ENCODE results near the gene CEP68.
"Not testable (repeated sequence)": the region's sequence is repeated elsewhere in the genome, so short reads cannot be mapped to it uniquely, and the experiment has no call there.

The CEP68 gene

DNA sequence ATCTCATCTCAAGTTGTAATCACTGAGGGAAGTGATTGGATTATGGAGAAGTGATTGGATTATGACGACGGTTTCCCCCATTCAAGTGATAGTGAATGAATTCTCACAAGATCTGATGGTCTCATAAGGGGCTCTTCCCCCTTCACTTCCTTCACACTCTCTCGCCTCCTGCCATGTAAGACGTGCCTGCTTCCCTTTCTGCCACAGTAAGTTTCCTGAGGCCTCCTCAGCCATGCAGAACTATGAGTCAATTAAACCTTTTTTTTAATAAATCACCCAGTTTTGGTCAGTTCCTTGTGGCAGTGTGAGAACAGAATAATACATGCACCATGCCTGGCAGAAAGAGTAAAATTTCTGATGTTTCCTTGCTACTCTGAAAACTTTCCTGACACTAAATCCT, 36.6 kb downstream of the CEP68 start:
- no peak for DNase-seq

DNA sequence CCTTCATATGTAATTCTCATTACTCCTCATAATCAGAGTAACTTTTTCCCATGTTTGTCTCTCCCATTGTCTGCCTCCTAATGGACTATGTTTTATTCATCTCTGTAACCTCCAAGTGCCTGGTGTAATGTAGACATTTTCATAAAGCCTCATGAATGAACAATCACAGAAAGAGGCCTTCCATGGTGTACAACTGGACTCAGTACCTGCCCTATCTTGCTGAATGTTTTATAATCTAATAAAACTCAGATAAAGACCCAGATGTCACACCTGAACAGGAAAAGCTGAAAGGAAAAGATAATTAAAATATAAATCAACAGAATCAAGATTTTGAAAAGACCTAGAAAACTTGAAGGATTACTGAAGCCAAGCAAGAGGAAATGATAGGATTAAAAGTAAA, 37.0 kb downstream of the CEP68 start:
- DNase-seq, result no peak

DNA sequence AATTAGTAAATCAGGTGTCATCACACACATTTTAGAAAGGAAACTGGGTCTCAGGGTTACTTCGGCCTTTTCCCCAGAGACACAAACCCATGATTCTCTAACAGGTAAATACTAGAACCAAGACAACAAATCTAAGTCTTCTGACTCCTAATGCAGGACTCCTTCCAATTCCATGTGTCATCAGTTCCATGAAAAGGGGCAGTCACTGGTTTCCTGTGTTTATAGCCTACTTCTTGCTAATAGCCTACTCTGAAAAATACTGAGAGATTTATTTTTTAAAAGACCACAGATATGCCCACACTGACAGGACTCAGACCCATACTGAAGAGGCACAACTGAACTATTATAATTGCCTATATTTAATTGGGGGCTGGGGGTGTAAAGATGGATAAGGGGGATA, 40.7 kb downstream of the CEP68 start:
- no peak for DNase-seq

DNA sequence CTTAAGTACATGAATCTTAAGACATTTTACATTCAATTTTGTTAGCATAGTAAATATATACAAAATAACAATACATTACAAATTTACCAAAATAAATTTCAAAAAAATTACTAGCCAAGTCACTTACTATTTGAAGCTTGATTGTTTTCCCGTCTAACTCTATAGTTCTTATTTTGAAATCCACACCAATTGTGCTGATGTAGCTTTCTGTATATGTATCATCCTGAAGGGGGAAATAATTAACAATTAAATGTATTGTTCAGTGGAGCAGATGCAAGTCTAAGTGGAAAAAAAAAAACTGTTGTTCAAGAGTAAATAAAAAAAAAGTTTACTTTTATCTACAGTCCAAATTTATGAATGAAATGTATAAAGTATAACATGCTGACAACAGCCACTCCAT, 41.6 kb downstream of the CEP68 start:
- no peak for DNase-seq

DNA sequence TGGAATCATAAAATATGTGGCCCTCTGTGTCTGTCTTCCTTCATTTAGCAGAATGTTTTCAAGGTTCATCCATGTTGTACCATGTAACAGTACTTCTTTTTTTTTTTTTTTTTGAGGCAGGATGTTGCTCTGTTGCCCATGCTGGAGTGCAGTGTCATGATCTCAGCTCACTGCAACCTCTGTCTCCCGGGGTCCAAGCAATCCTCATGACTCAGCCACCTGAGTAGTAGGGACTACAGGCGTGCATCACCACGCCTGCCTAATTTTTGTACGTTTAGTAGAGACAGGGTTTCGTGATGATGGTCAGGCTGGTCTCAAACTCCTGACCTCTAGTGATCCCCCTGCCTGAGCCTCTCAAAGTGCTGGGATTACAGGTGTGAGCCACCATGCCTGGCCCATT, 42.5 kb downstream of the CEP68 start:
- DNase-seq, result no peak

DNA sequence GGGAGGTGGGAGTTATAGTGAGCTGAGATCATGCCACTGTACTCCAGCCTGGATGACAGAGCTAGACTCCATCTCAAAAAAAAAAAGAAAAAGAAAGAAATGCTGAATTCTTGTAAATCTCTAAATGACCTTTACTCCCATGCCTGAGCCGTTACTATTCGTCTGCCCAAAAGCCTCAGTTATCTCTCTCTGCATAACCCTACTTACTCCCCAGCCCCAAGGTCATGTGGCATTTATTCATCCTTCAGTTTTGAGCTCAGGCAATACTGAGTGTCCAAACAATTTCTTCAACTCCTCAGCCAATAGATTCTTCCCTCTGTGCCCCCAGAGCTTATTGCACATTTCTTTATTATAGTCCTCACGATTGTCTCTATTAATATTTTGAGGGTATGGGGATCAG, 44.9 kb downstream of the CEP68 start:
- DNase-seq, result no peak

DNA sequence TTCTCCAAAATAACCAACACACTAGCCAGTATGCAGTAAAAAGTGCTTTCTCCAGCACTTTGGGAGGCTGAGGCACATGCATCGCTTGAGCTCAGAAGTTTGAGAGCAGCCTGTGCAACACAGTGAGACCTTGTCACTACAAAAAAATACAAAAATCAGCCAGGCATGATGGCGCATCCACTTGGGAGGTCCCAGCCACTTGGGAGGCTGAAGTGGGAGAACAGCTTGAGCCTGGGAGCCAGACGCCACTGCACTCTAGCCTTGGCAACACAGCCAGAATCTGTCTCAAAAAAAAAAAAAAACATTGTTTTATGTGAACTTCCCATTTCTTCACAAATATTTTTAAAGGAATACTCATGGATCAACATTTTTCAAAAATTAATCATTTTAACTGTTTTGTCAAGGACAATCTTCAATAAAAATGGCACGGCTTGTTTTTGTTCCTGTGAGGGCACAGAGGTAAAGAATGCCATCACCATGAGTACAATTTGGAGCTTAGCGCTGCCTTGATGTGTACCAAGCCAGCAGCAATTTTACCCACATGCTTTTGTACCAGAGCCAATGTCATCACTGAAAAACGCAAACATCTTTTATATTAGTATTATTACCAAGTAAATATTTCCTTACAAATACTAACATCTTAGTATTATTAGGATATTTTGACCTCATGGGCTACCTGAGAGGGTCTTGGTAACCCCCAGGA, 46.9 kb downstream of the CEP68 start:
- no peak for DNase-seq

DNA sequence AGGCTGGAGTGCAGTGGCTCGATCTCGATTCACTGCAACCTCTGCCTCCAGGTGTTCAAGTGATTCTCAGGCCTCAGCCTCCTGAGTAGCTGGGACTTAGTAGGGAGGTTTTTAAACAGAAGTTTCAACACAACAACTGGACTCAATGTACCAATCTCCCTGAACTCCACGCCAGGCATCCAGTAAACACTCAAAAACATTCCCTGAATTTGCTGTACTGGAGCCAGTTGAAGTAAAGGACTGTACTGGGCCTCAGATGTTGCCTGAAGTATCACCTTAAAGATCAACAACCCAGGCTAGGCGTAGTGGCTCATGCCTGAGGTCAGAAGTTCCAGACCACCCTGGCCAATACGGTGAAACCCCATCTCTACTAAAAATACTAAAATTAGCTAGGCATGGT, 51.3 kb downstream of the CEP68 start:
- DNase-seq, result no peak

DNA sequence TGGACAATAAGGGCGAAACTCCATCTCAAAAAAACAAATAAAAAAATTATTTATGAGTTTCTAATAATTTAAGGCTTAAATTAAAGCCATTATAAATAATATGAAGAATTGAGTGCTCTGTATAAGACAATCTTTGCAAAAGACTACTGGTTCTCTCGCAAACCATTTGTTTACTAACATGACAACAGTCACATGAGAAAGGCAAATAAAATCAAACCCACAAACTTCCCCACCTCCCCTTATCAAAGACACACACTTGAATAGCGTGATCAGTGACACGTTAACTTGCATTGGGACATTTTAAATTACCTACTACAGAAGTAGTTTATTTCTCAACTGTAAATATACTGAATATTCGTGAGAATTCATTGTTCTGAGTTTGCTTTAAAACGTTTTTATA, 52.6 kb downstream of the CEP68 start:
- DNase-seq, result no peak

DNA sequence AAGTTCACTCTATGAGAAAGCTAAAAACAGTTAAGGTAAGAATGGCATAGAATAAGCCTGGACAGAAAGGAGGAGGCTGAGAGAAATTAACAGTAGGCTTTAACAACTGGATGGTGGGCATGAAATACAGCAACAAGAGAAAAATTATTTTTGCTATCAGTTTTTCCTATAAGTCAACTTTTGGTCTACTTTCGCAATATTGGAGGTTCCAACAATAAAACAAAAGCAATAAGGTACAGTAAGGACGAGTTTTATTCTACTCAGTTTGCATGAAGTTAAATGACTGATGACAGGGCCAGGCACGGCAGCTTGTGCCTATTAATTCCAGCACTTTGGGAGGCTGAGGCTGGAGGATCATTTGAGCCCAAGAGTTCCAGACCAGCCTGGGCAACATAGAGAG, 56.4 kb downstream of the CEP68 start:
- no peak for DNase-seq

DNA sequence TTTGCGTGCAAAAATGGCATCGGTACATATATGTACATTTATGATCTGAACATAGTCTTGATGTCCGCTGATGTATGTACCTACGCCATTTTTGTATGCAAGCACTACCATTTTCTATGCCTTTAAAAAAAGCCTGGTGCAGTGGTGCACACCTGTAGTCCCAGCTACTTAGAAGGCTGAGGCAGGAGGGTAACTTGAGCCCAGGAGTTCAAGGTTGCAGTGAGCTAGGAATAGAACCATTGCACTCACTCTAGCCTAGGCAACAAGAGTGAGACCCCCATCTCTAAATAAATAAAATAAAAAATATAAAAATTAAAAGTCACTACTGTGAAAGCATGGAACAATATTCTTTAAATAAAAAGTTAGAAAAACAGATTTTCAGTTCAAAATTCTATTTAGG, 57.0 kb downstream of the CEP68 start:
- DNase-seq, result no peak

DNA sequence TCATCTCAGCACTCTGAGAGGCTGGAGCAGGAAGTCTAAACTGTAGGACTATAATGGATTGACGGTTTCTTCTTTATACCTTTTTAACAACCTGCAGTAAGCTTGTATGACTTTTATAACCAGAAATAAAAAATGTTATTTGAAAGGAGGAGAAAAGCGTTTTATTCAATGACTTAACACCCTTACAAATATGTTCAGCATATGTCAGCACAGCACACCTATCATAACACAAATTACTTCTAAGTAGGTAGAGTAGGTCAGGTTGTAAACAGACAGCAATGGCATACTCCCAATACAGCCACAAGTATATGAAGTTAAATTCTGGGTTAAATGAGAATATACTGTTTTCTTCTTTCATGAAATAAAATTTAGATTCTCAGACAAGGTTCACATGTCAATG, 57.6 kb downstream of the CEP68 start:
- DNase-seq, result no peak

DNA sequence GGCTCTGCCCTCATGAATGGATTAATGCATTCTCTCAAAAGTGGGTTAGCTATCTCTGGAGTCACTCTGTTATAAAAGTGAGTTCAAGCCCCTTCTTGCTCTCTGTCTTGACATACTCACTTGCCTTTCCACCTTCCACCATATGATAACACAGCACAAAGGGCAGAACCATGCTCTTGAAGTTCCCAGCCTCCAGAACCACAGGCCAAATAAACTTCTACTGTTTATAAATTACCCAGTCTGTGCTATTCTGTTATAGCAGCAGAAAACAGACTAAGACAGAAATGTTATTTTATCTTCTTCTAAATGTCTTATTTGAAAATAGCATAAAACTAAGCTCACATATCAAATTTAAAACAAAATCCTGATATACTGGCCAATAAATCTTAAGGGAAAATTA, 58.7 kb downstream of the CEP68 start:
- DNase-seq, result no peak

DNA sequence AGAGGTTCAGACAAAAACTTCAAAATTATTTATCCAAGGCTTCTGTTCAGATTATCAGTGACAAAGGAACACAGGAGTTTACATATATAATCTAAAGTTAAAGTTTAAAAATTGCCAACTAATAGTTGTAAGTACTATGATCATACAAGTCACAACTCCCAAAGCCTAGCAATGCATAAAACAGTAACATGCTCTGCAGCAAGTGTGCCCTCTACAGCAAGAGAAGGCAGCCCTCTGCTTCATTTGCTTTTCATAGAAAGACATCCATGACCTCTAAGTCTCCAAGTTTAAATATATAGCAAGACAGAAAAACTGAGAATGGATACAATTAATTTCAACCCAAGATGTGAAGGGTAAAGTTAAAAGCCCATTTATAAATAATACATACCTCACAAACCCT, 60.4 kb downstream of the CEP68 start:
- no peak for DNase-seq

DNA sequence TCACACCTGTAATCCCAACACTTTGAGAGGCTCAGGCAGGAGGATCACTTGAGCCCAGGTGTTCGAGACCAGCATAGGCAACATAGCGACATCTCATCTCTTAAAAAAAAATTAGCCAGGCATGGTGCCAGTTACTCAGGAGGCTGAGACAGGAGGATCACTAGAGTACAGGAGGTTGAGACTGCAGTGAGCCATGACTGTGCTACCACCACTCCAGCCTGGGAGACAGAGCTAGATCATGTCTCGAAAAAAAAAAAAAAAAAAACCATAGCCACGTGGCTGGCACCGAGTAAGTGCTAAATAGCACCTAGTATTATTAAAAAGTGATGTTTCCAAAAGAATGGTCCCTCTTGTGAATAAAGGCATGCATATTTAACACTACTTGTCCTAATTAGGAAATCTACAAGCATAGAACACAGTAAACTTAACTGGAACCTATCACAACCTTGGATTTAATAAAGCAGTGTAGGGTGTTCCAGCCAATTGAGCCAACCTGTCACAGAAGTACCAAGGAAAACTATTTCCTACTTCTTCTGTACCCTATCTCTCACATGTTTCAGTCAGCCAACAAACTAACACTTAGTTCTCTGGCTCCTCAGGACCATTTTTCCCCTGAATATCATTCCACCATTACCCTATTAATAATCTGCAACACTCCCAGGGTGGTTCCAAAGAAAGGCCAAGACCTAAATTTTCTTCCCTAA, 64.9 kb downstream of the CEP68 start:
- no peak for DNase-seq

DNA sequence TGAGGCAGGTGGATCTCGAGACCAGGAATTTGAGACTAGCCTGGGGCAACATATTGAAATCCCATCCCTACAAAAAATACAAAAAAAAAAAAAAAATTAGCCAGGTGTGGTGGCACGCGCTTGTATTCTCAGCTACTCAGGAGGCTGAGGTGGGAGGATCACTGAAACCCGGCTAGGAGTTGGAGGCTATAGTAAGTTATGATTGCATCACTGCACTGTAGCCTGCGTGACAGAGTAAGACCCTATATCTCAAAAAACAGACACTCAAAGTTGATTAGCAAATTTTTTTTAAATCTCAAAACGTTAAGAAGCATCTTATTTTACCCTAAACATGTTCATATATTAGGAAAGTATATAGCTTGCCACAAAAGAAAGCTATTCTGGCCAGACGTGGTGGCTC, 66.1 kb downstream of the CEP68 start:
- no peak for DNase-seq

DNA sequence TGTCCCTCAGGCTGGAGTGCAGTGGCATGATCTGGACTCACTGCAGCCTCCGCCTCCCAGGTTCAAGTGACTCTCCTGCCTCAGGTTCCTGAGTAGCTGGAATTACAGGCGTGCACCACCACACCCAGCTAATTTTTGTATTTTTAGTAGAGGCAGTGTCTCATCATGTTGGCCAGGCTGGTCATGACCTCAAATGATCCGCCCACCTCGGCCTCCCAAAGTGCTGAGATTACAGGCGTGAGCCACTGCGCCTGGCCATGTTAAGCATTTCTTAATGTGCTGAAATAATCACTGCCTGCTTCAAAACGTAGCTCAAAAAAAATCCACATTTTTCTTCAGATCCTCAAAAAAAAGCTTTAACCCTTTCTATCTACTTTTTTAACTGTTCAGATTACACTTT, 69.2 kb downstream of the CEP68 start:
- not testable (repeated sequence) for DNase-seq

DNA sequence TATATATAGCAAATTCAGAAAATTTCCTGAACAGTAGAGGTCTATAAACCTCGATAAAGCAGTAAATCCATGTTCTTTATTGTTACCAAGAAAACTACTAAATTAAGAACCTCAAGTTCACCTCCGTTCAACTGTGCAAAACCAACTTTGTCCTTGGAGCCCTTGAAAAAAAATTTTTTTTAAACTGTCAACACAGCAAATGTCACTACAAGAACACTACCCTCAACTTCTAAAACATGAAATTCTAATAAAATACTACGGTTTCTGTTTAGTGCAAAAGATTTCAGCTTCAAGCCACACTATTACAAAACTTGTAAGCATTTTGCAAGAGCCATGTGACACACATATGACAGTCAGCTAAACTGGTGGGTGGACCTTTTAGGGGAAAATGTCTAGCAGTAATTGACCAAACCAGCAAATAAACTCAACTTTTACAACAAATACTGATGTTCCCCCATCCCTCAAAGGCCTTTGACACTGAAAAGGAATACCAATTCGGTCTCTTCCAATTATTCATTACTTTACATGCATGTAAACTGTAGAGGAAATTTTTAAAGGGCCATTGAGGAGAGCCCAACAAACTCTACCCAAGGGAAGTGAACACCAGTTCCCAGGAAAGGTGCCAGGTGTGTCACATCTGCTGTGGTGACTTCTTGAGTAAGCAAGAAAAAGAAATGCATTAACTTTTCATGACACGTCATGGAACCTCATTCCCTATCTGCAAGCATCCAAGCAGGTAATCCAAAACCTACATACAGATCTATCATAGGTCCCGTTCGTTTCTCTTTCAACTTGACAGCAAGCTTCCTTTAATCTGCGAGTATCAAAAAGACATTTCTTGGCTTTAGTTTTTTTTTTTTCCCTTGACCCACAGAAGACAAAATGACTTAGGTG, 72.3 kb downstream of the CEP68 start:
- DNase-seq, result peak; percentile 18

DNA sequence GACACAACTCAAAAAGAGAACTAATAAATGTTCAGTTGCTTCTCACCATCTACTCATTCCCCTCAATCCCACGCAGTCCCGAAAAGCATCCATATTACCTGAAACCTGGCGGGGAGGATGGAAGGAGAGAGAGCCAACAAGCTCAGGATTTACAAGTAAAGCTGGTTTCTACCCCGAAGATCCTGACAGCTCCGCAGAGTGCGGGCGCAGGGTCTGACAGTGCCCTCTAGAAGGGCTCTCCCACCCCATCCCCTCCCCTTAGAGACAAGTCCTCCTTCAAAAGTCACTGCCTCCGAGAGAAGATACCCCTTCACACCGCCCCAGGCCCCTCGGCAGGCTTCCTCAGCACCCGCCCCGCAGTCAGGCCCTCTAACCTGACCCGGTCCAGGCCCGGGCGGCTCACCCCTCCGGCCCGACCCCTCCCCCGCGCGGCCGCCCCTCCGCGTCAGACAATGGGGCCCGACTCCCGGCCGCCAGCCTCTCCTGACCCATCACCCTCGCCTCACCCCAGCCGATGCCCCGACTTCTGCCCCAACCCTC, 73.1 kb downstream of the CEP68 start:
- DNase-seq, result peak; percentile 33

DNA sequence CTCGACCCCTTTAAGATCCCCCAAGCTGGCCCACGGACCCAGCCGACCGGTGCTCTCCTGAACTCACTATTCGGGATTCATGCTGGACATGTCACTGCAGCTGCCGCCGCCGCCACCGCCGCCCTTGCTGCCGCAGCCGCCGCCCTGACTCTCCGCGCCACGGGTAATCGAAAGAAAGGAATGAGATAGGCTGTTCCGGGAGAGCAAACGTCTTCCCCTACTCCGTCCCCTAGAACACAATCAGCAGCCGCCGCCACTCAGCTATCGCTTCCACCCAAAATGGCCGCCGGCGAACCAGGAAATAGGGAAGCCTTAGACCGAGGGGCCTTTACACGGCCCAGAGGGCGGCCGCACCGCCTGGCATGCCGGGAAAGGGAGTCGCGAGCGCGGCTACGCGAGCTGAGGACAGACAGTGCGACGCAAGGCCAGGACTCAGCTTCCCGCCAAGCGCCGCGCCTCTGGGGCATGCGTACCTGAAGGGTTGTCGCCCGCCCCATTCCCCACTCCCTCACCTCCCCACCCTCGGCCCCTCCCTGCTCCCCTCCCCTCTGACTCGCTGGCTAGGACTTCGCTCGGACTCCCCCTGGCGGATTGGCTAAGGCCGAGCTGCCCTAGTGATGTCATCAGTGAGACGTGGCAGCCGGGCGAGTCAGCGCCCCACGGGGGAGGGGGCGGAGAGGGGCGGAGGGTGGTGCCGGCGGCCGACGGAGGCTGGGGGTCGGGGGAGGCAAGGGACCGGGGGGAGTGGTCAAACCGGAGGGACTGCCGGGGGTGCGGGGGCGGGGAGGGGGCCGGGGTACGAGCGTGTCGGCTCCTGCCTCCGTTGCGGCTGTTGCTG, 73.8 kb downstream of the CEP68 start, which contains the start of gene RAB1A:
TSS of gene RAB1A (minus strand) at position 281 of the 838 bp plus-strand sequence. CDS start at position 90, 191 bp downstream.
- DNase-seq, result peak; percentile 97

DNA sequence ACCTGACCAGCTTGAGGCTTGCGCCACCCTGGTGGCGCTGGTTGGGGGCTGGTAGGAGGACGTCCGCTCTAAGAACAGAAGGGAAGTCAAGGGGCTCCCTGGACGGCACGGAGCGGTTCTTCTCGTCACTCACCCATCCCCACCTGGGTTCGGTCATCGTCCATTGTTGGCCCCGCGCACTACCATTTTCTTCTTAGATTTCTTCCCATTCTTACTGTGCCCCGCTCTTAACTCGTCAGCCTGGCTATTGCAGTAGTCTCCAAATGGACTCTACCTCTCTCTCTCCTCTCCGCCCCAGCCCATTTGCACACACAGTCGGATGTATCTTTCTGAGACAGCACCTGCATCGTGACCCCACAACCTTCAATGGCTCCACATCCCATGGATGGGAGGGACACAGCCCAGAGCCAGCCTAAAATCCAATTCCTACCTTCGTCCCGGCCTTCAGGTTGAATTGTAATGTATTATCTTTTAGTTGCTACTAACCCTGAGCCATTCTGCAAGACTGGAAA, 74.5 kb downstream of the CEP68 start:
- DNase-seq, result no peak

DNA sequence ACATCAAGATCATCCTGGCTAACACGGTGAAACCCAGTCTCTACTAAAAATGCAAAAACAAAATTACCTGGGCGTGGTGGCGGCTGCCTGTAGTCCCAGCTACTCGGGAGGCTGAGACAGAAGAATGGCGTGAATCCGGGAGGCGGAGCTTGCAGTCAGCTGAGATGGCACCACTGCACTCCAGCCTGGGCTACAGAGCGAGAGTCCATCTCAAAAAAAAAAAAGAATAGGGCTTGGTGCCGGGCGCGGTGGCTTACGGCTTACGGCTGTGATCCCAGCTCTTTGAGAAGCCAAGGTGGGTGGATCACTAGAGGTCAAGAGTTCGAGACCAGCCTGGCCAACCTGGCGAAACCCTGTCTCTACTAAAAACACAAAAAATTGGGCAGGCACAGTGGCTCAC, 76.7 kb downstream of the CEP68 start:
- DNase-seq, result not testable (repeated sequence)

Measured in NK-92 treated with Interleukin-12 subunit alpha and Interleukin-12 subunit beta, amount 100 ng/mL, for 24 hours (cell line).